HFFc6 (cell line): ENCODE results near the gene APOA5. TPM values are rescaled to one million over a fixed set of nuclear protein-coding genes. Genes with fewer than 3 reads are reported as not detected.

Source experiments
- DNase-seq: peaks from one replicate; pipeline ENCODE4 v3.0.0-alpha.2; 2018
- H3K27ac Mint-ChIP-seq: 2 replicates; pipeline ENCODE4 v1.8.0; 2020; ENCODE audit warnings: mild to moderate bottlenecking, mixed read lengths
- H3K27me3 Mint-ChIP-seq: 2 replicates; pipeline ENCODE4 v1.8.0; 2021; ENCODE audit warnings: mild to moderate bottlenecking, moderate library complexity, mixed read lengths; ENCODE audit not compliant: insufficient read depth
- H3K36me3 Mint-ChIP-seq: 2 replicates; pipeline ENCODE4 v1.8.0; 2021; ENCODE audit warnings: low read depth, mixed read lengths
- H3K4me1 Mint-ChIP-seq: 2 replicates; pipeline ENCODE4 v1.8.0; 2020; ENCODE audit warnings: low read depth, mixed read lengths
- H3K4me3 Mint-ChIP-seq: 2 replicates; pipeline ENCODE4 v1.8.0; 2020; ENCODE audit warnings: mild to moderate bottlenecking, moderate library complexity, mixed read lengths
- H3K9me3 Mint-ChIP-seq: 2 replicates; pipeline ENCODE4 v1.8.0; 2020; ENCODE audit warnings: mild to moderate bottlenecking, mixed read lengths
- CTCF ChIP-seq: fragments of 200-600 bp; sonication (generic); IDR thresholded peaks from 2 replicates; pipeline ENCODE4 v1.5.0; 2021; ENCODE audit warnings: antibody characterized with exemption, mild to moderate bottlenecking
- total RNA-seq, 6 experiments: library from RNA; stranded (reverse); fragmentation: NEBNext Ultra II Directional; extraction: Animal tissue kit (Norgen Biotek cat#: 25700); gene quantifications; 2 replicates in 1 of 6; 3 replicates in 5 of 6; pipeline ENCODE4 v1.2.3, GENCODE V29; 2021

Gene APOA5
- total RNA-seq, 6 experiments from 2014 or later = not detected

DNA sequence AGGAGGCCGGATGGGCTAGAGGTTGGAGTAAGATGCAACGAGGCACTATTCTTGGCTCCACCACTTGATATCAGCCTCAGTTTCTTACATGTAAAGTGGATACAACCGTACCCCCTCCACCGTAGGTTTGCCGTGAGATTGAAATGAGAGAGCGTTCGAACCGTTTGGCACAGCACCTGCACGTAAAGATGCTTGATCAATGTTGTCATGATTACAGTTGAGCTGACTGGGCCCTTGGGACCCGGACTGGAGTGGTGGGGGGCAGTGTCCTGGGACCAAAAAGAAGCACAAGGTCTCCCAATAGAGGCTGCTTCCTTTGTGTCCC is 41.8 kb upstream of the APOA5 start:
- no peak overlapping the region for H3K4me3 Mint-ChIP-seq
- H3K4me1 Mint-ChIP-seq = peaks cover 10% of the 10 kb centered on the region
- peaks cover 9% of the 10 kb centered on the region for H3K27me3 Mint-ChIP-seq
- H3K27ac Mint-ChIP-seq = no peak overlapping the region
- no peaks in the 10 kb centered on the region for H3K9me3 Mint-ChIP-seq
- H3K36me3 Mint-ChIP-seq = no peaks in the 10 kb centered on the region
- DNase-seq = no peak
- no peak for TF ChIP-seq CTCF

- no peak overlapping the region for H3K4me3 Mint-ChIP-seq
- H3K9me3 Mint-ChIP-seq = no peaks in the 10 kb centered on the region
- TF ChIP-seq CTCF = no peak
- peaks cover 10% of the 10 kb centered on the region for H3K4me1 Mint-ChIP-seq
- peaks cover 8% of the 10 kb centered on the region for H3K27me3 Mint-ChIP-seq
- H3K27ac Mint-ChIP-seq = no peak overlapping the region
- H3K36me3 Mint-ChIP-seq = no peaks in the 10 kb centered on the region
- no peak for DNase-seq
Observed at GRCh38 chr11:116832350-116833290, 40.9 kb upstream of the APOA5 start.

- peaks cover 10% of the 10 kb centered on the region for H3K4me1 Mint-ChIP-seq
Observed at GRCh38 chr11:116831790-116832349, 40.2 kb upstream of the APOA5 start.

GRCh38 chr11:116830184-116830912 is 38.7 kb upstream of the APOA5 start:
- Mint-ChIP-seq H3K27me3 (peaks cover 9% of the 10 kb centered on the region), H3K27ac (no peak overlapping the region), H3K36me3 (no peaks in the 10 kb centered on the region), H3K9me3 (no peaks in the 10 kb centered on the region), H3K4me1 (peaks cover under 1% of the 10 kb centered on the region; the same call in 1 of the 2 replicates), H3K4me3 (no peak overlapping the region)
- TF ChIP-seq CTCF = no peak
- no peak for DNase-seq

More at GRCh38 chr11:116831790-116832349, 40.2 kb upstream of the APOA5 start:
- peaks cover 10% of the 10 kb centered on the region for H3K27me3 Mint-ChIP-seq
- H3K36me3 Mint-ChIP-seq = no peaks in the 10 kb centered on the region
- no peak overlapping the region for H3K4me3 Mint-ChIP-seq
- DNase-seq = no peak
- H3K27ac Mint-ChIP-seq = no peak overlapping the region
- H3K9me3 Mint-ChIP-seq = no peaks in the 10 kb centered on the region
- TF ChIP-seq CTCF = no peak

DNA sequence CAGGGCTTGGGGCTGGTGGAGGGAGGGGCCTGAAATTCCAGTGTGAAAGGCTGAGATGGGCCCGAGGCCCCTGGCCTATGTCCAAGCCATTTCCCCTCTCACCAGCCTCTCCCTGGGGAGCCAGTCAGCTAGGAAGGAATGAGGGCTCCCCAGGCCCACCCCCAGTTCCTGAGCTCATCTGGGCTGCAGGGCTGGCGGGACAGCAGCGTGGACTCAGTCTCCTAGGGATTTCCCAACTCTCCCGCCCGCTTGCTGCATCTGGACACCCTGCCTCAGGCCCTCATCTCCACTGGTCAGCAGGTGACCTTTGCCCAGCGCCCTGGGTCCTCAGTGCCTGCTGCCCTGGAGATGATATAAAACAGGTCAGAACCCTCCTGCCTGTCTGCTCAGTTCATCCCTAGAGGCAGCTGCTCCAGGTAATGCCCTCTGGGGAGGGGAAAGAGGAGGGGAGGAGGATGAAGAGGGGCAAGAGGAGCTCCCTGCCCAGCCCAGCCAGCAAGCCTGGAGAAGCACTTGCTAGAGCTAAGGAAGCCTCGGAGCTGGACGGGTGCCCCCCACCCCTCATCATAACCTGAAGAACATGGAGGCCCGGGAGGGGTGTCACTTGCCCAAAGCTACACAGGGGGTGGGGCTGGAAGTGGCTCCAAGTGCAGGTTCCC is 38.0 kb upstream of the APOA5 start, which contains the start of gene APOC3:
TSS of gene APOC3 (plus strand) at position 383 of the 659 bp plus-strand sequence. CDS start 676 bp downstream, outside the sequence.
- no peaks in the 10 kb centered on the region for H3K9me3 Mint-ChIP-seq
- no peak within 1 kb of the TSS for H3K27ac Mint-ChIP-seq
- DNase-seq = no peak
- peaks cover 10% of the 10 kb centered on the region for H3K27me3 Mint-ChIP-seq
- no peaks in the 10 kb centered on the region for H3K36me3 Mint-ChIP-seq
- H3K4me1 Mint-ChIP-seq = no peaks in the 10 kb centered on the region
- no peak for TF ChIP-seq CTCF
- no peak within 1 kb of the TSS for H3K4me3 Mint-ChIP-seq
